ENCODE data around the gene DDX19B.
A peak's percentile ranks its signal among the peaks of the same experiment; 100 is the strongest.

Gene DDX19B

GRCh38 chr16:70364399-70364798 is 65.4 kb downstream of the DDX19B start:
- DNase-seq: no peak

DNA sequence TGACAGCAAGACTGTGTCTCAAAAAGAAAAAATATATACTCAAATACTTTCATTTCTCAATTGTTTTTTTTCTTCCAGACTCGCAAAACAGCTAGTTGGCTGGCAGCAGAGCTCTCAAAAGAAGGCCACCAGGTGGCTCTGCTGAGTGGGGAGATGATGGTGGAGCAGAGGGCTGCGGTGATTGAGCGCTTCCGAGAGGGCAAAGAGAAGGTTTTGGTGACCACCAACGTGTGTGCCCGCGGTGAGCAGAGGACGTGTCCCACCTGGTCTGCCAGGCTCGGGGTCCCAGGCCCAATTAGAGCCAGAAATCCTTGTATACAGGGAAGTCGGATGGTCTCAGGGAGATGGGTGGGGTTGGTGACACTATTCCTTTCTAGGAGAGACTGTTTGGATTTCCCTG is 71.2 kb downstream of the DDX19B start:
- DNase-seq: peak; percentile 34

DNA sequence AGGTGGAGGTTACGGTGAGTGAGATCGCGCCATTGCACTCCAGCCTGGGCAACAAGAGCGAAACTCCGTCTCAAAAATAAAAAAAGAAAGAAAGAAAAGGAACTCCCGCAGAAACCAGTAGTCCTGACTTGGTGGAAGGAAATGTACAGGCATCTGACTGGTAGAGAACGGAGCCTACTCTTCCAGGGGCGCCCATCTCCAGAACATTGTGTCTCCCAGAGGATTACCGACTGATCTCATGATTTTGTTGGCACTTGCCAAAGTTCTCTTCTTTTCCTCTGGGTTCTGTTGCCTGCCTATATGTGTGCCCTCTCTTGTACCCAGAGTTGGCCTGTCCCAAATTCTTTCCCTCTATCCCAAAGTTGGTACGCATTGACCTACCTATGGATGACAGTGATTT is 71.9 kb downstream of the DDX19B start:
- no peak for DNase-seq

DNA sequence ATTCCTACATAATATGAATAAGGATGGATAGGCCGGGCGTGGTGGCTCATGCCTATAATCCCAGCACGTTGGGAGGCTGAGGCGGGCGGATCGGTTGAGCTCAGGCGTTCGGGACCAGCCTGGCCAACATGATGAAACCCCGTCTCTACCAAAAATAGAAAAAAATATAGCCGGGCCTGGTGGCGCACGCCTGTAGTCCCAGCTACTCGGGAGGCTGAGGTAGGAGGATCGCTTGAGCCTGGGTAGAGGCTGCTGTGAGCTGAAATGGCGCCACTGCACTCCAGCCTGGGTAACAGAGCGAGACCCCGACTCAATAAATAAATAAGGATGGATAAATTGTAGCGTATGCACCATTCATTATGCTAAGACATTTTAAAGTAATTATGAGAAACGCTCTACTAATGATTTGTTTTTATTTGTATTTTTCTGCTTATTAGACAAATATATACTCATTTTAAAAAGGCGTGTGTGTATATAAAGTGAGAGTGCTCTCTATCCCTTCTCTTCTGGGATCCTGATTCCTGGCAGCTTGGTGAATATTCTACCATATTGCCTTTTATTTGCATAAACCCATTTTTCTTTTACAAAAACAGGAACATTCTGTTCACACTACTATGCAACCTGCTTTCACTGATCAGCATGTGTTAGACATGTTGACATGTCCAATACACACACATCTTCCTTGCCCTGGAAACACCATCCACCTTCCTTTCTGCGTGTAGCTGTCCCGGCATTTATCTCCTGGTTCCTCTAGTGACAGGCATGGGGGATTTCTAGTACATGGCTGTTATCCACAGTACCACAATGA is 74.1 kb downstream of the DDX19B start:
- no peak for DNase-seq

DNA sequence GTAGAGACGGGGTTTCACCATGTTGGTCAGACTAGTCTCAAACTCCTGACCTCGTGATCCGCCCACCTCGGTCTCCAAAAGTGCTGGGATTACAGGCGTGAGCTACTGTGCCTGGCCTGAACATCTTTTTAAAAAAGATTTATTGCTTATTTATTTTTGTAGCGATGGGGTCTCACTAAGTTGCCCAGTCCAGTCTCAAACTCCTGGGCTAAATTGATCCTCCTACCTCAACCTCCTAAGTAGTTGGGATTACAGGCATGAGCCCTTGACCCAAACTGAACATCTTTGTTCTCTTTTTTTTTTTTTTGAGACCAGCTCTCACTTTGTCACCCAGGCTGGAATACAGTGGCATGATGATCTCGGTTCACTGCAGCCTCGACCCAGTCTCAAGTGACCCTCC is 75.2 kb downstream of the DDX19B start:
- no peak for DNase-seq

DNA sequence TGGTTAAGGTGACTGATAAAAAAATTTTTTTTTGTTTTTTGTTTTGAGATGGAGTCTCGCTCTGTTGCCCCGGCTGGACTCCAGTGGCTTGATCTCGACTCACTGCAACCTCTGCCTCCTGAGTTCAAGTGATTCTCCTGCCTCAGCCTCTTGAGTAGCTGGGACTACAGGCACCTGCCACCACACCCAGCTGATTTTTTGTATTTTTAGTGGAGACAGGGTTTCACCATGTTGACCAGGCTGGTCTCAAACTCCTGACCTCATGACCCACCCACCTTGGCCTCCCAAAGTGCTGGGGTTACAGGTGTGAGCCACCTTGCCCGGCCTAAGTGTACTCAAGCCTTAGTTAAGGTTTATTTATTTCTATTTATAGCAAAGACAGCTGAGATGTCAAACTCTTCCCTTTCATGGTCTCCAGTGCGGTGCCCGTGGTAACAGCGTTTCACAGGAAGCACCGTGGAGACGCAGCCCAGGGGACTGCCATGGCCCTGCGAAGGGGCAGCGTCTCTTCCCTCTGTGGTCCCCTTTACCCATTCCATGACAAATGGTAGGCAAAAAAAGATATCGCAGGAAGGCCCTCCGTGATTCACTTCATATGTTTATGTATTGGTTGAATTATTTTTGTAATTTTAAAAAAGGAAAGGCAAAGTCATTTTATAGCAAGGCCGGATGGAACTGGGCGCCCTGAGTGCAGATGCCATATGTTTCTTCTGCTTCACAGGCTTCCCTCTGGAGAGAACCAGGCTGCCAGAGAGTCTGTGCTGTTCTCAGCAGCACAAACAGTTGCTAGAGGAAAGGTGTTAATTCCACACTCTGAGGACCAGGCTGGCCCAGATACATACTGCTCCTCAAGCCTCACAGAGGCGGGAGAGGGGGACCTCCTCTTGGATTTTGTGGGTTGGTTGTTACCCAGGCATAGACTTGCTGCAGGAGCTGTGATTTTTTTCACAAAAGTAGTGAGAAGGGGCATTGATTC is 76.9 kb downstream of the DDX19B start:
- DNase-seq: no peak

DNA sequence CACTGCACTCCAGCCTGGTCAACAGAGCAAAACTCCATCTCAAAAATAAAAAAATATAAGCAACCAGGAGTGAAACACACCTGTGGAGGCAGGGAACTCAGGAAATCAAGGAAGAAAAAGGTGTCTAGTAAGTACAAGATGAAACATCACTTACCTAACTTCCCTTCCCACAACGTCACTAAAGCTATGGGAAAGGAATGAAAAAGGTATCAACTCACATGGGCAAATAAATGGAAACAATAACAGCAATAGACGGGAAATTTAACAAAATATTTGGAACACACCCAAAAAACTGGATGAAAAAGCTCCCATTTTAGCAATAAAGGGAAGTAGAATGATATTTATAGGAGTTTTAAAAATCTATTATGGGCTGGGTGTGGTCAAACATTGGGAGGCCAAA is 78.8 kb downstream of the DDX19B start:
- no peak for DNase-seq

DNA sequence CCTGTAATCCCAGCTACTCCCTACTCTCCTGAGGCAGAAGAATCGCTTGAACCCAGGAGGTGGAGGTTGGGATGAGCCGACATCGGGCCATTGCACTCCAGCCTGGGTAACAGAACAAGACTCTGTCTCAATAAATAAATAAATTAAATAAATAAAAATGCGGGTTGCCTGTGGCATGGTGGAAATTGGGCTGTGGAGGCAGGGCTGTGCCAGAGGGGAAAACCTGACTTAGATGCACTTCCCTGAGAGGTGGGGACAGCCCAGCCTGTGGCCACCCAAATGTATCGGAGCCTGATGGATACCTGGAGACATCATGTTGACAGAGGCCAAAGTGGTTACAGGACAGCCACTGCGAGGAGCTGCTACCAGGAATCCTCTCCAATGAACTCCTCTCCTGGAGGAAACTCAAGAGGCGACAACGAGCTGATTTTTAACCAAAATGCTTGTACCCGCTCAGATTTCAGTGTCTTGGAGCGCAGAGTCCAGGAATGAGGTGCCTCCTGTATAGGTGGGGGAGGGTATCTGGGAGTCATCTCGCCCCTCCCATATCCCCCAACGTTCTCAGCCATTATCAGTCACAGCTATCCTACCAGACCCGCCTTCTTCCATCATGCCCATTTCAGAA is 80.0 kb downstream of the DDX19B start:
- peak; percentile 16 for DNase-seq

- DNase-seq: peak; percentile 87
Observed at GRCh38 chr16:70380248-70380918, 81.4 kb downstream of the DDX19B start.

DNA sequence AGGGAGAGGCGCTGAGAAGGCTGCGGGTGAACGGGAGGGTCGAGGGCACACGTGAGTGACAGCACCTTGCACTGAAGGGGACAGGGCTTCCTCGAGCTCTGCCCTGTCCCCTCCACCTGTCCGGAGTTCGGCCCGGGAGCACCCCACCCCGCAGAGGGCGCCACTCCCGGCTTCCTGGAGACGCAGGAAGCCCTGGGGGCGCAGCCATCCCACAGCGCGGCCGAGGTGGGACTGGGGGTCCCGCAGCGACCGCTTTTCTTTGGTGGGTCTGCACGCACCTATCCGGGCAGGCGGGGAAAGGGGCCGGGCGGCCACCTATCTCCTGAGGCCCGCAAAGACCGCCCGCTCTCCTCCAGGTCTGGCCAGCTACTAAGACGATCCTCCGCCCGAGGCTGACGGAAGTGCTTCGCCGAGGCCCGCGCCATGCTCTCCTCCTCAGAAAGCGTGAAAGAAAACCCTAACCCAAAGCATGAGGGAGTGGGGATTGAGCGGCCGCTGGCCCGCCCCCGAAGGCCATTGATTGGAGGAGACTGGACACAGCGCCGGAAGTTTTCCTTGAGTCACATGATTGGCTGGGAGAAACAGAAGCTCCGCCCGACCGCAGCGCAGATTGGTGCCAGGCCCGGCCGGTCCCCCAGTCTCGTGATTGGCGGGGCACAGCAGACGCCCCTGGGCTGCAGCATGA is 82.1 kb downstream of the DDX19B start:
- peak; percentile 98 for DNase-seq

DNA sequence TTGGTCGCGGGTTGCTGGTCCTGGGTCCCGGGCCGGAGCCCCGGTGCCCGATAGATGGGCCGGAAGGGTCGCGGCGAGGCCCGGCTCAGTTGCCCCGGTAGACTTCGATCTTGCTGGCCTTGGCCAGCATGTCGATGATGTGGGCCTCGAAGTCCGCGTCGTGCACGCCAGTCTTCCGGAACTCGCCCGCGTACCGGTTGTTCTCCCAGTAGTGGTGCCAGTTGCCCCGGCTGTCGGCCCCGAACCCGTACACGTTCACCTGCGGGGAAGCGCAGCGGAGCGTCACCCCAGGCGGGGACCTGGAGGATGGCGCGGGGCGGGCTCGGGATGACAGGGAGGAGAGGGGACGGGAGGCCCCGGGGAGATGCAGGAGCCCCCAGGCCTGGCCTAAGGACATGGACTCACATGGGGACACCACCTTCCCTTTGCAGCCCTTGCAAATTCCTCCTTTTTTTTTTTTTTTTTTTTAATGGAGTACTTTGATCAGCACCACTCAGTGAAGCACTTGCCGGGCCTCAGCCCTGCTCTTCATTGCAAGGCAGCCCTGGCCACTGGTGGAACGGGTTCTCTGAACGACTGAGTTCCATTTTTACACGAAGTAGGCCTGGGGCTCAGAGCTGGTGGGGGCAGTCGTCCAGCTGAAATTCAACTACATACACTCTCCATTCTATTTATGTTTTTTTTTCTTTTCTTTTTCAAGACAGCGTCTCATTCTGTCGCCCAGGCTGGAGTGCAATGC is 82.8 kb downstream of the DDX19B start:
- DNase-seq: no peak

GRCh38 chr16:70383421-70383960 is 84.5 kb downstream of the DDX19B start:
- no peak for DNase-seq

All from stimulated activated CD4-positive, alpha-beta T cell treated with anti-CD3 and anti-CD28 coated beads, Interleukin-15, amount 100 ng/mL, for 24 hours (primary cell).